Cardiac septum (tissue), 1 donor: ENCODE results near the gene PIEZO1. TPM values are rescaled to one million over a fixed set of nuclear protein-coding genes. Genes with fewer than 3 reads are reported as not detected.
"Not testable (repeated sequence)": the region's sequence is repeated elsewhere in the genome, so short reads cannot be mapped to it uniquely, and the experiment has no call there.

ENCODE experiments used
- DNase-seq: peaks from one replicate; pipeline ENCODE4 v3.0.0-alpha.2; 2020; ENCODE audit warnings: low spot score
- intact Hi-C: fragments of 100-400 bp; cut with DNase I; formaldehyde crosslinking; loops from one replicate; pipeline ENCODE4 v1.14.0; 2022
- total RNA-seq: library from RNA; stranded (reverse); fragmentation: NEBNext Ultra II Directional; extraction: Animal tissue kit (Norgen Biotek cat#: 25700); gene quantifications from one replicate; pipeline ENCODE4 v1.2.1, GENCODE V29; 2021
- donor health status: DM: no; HTN: no; CAD: no.

The PIEZO1 gene
- total RNA-seq, 1 donor from 2014 or later, result 20.4 TPM

DNA sequence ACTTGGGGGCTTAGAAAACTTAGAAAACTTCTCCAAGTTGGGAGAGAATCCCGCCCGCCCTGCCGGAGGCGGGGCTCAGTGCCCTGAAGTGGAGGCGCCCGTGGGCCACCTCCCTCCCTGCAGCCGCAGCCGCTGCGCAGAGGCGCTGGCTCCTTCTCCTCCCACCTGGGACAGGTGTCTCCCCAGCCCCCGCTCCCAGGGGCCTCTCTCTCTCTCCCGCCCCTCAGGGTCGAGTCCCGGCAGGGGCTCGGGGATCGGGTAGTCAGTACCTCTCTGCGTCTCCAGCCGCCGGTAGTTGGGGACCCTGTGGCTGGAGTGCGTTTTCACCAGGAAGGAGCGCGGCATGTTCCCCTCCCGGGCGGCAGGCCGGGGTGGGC is 99.0 kb downstream of the PIEZO1 start:
- DNase-seq, result no peak
- intact Hi-C loops, result no loop called here

DNA sequence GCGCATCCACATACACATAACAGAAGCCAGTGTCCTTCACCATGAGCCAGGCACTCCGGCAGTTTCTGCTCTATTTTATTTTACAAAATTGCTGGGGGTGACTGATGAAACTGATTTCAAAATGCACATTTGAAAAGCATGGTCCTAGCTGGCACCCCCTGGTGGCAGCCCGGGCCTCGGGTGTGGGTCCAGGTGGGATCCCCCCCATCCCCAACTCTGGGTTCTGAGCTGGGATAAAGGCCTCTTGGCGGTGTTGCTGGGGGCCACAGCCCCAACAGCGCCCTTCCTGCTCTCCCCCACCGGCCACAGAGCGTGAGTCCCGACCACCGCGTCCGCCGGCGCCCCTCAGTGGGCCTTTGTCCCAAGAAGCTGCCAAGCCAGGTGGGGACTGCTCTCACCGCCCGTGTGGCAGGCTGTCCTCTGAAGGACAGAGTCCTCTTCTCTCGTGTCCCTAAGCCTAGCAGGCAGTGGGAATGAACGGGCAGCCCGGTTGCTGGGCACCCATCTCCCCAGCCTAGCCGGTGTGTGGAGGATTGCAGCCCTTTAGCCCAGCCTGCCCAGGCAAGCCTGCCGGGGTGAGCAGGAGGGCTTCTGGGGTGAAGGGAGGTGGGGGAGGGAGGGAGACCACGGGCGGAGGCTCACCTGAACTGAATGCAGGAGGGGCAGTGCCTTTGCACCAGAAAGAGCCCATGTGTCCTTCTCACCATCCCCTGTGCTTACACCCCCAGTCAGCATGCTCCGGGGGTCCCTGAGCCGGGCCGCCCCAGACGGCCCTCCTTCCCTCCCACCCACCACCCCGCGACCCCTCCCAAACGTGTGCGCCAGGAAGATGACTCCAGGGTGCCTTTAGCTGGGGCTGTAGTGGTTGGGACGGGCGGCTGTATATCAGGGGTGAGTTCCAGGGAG is 99.6 kb downstream of the PIEZO1 start:
- DNase-seq, result no peak
- intact Hi-C loops, result no loop called here

DNA sequence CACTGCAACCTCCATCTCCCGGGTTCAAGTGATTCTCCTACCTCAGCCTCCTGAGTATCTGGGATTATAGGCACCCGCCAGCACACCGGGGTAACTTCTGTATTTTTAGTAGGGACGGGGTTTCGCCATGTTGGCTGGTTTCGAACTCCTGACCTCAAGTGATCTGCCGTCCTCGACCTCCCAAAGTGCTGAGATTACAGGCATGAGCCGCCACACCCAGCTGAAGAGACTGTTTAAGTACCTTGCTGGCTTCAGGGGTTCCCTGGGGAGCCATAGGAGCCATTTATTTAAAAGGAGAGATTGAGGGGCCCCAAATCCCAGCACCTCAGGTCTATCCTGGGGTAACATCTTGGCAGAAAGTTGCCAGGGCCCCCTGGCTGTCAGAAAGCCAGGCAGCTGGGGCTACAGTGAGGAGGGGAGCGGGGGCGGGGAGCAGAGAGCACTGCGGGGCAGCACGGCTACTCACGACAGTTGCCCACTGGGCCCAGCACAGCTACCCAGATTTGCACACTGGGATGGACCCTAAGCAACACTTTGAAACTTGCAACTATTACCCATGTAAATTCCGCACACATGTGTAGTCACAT is 100.4 kb downstream of the PIEZO1 start:
- DNase-seq, result no peak
- intact Hi-C loops, result no loop called here

DNA sequence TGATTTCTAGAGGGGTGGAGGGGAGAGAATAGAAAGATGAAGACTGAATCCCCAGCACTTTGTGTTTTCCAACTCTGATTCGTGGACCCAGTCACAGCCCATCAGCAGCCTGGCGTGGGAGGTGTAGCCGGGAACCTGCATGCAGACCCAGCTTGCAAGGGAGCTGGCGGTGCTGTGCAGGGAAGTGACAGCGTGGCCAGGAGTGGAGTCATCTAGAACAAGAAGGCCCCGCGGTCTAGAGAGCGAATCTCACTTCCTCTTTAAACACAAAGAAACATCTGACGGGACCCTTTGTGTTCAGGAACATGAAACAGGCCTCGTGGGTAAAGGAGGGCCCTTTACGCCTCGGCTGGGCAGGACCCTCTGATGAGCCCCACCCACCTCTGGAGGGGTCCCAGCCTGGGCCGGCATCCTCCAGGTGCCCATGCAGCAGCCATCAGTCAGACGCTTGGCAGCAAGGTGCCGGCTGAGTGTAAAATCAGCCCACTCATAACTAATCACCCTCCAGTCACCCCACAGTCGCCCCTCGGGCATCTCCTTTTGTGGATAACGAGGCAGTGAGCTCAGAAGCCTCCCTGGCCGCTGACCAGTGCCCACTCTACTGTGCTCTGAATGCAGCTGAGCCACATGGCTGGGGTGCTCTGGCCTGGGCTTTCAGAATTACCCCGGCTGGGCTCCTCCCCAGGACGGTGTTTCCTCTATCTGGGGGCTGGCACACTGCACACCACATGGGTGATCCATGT is 103.1 kb downstream of the PIEZO1 start:
- intact Hi-C loops, result no loop called here

DNA sequence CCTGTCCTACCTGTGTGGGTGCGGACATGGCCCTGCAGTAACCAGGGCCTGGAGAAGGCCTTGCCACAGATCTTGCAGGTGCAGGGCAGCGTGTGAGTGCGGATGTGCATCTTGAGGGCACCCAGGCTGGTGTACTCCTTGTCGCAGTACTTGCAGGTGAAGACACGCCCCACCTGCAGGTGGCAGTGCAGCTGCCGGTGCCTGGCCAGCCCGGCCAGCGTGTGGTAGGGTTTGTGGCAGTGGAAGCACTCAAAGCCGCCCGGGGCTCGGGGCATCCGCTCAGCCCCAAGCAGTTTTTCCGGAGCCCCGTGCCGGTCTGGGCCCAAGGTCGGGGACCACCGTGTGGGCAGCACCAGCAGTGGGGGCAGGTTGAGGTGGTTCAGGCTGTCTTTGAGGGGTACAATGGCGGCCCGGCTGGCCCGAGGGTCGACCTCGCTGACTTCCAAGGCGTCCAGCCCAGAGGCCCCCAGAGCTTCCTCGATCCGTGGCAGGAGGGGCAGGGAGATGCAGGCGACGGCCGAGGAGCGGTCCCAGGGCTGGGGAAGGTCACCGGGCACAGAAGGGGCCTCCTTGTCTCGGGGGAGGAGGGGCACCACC is 103.8 kb downstream of the PIEZO1 start:
- intact Hi-C loops, result no loop called here
- DNase-seq, result no peak

More for the DNA sequence above, 103.1 kb downstream of the PIEZO1 start:
- DNase-seq, result no peak

DNA sequence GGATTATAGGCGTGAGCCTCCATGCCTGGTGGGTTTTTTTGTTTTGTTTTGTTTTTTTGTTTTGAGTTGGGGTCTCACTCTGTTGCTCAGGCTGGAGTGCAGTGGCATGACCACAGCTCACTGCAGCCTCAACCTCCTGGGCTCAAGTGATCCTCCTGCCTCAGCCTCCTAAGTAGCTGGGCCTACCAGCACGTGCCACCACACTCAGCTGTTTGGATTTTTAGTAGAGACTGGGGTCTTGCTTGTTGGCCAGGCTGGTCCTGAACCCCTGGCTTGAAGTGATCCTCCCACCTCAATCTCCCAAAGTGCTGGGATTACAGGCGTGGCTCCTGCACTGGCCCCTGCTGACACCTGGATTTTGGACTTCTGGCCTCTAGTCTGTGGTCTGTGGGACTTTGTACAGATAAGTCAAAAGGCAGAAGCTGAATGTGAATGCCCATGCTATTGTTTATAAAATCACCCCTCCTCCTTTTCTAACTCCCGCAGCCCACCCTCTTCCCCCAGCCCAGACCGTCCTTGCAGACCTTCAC is 104.4 kb downstream of the PIEZO1 start:
- intact Hi-C loops, result no loop called here
- no peak for DNase-seq

DNA sequence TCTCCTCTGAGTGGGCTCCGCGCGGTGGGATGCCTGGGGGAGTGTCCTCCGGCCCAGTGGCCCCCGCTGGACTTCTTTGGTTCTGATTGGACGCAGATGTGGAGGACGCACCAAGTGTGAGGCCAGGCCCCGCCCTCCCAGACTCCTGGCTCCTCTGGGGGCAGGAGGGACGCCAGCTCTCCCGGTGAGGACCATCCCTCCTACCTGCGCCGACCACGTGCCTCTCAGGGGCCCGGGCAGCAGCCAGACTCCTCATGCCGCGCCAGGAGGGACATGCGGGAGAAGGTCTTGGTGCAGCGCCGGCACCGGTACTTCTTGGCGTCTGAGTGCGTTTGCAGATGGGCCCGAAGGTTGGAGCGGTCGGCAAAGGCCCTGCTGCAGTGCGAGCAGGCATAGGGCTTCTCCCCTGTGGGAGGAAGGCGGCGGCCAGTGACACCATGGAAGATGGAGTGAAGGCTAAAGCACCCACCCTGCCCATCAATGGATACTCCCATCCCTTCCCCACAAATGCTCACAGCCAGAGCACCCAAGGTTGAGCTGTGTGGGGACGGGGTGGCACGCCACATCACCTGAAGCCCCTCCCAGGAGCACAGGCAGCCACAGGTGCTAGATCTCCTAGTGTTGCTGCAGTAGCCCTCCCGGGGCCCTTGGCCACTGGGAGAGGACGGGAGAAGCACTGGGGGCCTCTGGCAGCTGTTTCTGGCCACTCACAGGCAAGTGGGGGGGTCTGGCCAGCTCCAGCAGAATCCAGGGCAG is 106.6 kb downstream of the PIEZO1 start:
- intact Hi-C loops, result no loop called here
- DNase-seq, result no peak

DNA sequence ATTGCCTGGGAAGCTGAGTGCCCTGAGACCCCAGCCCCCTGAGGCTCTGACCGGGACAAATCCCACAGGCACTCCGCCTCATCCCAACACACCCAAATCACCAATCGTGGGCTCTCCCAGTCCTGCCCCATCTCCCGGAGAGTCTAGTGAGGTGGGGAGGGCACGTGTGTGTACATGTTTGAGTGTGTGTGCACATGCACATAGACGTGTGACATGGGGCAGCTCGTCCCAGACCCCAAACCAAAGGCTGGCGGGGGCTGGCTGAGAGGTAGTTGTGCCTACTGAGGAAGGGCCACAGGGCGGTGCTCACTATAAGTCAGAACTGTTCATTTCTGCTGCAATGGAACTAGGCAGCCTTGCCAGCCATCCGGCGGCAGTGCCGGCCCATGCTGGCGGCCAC is 107.3 kb downstream of the PIEZO1 start:
- intact Hi-C loops, result no loop called here
- no peak for DNase-seq

DNA sequence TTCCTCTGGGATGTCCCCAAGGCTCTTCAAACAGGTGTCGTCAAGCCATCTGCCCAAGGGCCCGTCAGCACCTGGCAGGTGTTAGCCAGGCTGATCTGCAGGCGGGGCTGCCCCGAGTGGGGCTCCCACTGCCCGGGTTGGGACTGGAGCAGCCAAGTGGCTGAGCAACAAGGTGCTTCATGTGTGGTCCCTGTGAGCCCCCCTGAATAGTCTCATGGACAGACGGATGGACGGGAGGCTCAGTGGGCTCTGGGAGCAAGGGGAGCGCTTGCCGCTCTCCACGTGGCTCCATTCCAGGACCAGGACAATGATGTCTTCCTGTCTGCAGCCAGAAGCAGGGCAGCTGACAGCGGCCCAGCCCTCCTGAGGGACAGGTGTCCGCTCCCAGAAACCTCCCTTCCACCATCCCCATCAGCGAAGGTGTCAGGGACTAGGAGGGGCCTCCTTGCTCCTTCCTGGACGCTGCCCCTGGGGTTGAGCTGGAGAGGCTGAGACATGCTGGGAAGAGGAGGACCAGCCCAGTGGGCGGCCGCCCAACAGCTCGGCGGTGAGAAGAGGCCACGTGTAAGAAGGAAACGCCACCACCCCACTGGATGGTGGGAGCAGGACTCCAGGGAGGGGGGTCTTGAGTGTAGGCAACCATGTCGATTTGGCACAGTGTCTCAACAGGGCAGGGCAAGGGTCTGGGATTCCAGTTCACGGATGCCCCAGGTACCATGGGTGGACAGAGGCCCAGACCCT is 108.3 kb downstream of the PIEZO1 start:
- intact Hi-C loops, result no loop called here
- no peak for DNase-seq

DNA sequence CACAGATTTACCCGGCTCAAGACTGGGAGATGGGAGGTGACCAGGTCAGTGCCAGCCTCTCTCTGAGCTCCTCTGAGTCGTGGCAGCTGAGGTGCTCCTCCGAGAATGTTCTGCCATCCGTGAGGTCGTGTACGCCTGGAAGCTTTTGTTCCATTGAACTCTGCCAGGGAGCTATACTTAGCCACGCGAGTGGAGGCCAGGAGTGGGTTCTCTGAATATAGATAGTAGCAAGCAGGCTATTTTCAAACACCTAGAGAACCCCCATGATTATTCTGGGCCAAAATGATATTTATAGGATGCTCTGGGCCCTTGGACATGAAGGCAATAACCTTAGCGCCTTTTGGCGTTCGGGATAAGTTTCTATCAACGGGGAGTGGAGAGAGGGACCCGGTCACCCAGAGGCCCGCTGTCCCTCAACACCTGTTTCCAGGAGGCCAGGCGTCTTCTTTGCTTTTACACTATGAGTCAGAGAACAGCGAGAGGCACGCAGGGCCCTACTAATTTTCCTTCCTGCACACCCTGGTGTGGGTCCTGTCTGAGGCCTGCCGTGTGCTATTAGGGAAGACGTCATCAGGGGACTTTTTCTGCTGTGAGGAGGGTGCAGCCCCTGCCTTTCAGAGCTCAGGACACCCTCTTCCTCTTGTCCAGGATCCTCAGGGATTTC is 111.2 kb downstream of the PIEZO1 start:
- intact Hi-C loops, result no loop called here
- no peak for DNase-seq

DNA sequence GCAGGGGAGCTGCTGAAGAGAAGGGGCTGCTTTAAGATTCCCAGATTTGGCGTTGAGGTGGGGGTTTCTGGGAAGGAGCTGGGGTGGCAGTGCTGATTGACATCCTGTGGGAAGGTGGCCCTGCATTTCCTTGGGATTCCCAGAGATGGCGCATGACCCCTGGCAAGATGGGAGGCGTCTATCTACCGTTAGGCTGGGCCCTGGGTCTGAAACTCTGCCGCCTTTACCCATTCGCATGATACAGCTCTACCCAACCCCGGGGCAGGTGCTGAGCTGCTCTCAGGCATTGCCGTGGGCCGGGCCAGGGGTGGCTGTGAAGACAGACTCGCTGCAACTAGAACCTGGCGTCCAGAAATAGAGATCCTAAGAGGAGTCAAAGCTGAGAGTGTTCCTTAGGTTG is 112.2 kb downstream of the PIEZO1 start:
- intact Hi-C loops, result no loop called here
- no peak for DNase-seq

DNA sequence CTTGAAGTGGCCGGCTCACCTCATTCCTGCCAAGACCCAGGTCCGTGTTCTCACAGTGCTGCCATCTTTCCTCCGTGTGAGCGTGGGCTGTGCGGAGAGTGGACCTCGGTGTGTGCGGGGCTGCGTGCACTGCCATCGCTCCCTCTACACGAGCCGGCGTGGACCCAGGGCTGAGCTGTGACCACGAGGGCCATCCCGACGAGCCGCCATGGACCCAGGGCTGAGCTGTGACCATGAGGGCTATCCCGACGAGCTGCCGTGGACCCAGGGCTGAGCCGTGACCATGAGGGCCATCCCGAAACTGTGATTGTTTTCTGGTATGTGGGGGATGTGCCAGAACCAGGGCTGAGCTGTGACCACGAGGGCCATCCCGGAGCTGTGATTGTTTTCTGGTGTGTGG is 113.2 kb downstream of the PIEZO1 start:
- intact Hi-C loops, result no loop called here
- no peak for DNase-seq

DNA sequence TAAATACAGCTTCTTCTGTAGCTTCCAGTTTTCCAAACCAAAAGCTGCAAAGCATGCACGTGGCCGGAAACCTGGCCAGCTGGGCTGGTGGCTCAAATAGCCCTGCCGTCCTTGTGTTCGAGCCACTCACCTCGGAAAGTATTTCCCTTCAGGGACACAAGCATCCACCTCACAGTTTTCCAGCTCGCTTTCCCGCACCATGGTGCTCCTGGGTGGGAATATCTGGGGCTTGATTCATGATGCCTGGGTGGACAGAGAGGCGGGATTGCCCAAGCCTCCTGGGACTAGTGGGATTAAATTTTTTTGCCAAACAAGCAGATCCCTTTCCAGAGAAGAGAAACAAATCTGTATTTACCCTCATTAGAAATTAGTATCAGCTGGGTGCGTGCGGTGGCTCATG is 115.0 kb downstream of the PIEZO1 start:
- DNase-seq, result no peak
- intact Hi-C loops, result no loop called here

DNA sequence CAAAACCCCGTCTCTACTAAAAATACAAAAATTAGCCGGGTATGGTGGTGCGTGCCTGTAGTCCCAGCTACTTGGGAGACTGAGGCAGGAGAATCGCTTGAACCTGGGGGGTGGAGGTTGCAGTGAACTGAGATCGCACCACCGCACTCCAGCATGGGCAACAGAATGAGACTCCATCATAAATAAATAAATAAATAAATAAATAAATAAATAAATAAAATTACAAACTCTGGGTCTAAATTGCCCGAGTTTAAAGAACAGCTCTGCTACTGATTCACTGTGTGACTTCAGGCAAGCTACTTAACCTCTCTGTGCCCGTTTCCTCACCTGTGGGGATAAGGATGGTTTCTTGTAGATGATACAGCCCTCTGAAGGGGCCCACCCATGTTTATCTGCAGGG is 115.5 kb downstream of the PIEZO1 start:
- intact Hi-C loops, DNase-seq: not testable (repeated sequence)

DNA sequence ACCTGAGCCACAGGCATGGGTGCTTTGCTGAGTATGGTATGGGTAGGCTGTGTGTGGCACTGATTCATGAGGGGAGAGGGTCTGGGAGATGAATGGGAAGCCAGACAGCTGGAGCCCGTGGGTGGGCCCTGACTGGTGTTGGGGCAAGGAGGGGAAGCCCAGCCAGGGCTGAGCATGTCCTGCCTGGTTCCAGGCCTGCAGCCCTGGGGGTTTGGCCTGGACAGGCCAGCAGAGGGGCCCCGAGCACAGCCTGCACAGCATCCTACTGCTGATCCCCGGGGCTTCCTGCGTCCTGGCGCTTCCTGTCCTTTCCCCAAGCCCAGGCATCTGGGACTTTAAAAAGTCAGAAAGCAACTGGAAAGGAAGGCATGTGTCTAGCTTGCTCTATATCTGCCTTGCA is 117.6 kb downstream of the PIEZO1 start:
- DNase-seq, result no peak
- intact Hi-C loops, result no loop called here

DNA sequence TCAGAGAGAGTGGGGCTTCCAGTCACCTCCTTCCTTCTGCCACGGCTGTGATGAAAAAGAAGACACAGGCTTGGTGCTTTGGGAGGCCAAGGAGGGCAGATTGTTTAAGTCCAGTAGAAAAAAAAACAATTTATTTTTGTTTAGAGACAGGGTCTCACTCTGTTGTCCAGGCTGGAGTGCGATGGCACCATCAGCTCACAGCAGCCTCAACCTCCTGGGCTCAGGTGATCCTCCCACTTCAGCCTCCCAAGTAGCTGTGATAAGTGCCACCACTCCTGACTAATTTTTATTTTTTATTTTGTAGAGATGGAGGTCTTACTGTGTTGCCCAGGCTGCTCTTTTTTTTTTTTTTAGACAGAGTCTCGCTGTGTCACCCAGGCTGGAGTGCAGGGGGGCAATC is 119.5 kb downstream of the PIEZO1 start:
- DNase-seq, result no peak
- intact Hi-C loops, result no loop called here
